IPS-20b (cell line): Measurements from ENCODE around the gene NKX3-2.

Experiments
- H3K27ac ChIP-seq: one replicate; pipeline ENCODE4 v1.5.1; 2013; ENCODE audit warnings: low read length
- H3K27me3 ChIP-seq: 2 replicates; pipeline ENCODE4 v1.6.1; 2013; ENCODE audit warnings: mild to moderate bottlenecking, low read length, inconsistent platforms; ENCODE audit not compliant: insufficient read depth
- H3K36me3 ChIP-seq: 2 replicates; pipeline ENCODE4 v1.6.1; 2013; ENCODE audit warnings: low read depth, mild to moderate bottlenecking, inconsistent platforms, low read length, moderate library complexity; ENCODE audit not compliant: insufficient read depth
- H3K4me1 ChIP-seq: 2 replicates; pipeline ENCODE4 v1.6.1; 2013; ENCODE audit warnings: mild to moderate bottlenecking, control low read depth, inconsistent platforms, low read length, moderate library complexity; ENCODE audit not compliant: insufficient read depth
- H3K4me3 ChIP-seq: 2 replicates; pipeline ENCODE4 v1.5.1; 2013; ENCODE audit warnings: mild to moderate bottlenecking, low read length, inconsistent platforms
- H3K9ac ChIP-seq: 2 replicates; pipeline ENCODE4 v1.6.1; 2013; ENCODE audit warnings: low read depth, mild to moderate bottlenecking, inconsistent platforms, low read length, moderate library complexity
- H3K9me3 ChIP-seq: 2 replicates; pipeline ENCODE4 v1.6.1; 2013; ENCODE audit warnings: mild to moderate bottlenecking, low read depth, low read length, inconsistent platforms; ENCODE audit not compliant: insufficient read depth

Gene NKX3-2

GRCh38 chr4:13516315-13516860 is 27.9 kb downstream of the NKX3-2 start:
- H3K27ac ChIP-seq: no peak overlapping the region
- H3K4me1 ChIP-seq: peaks cover 35% of the 10 kb centered on the region
- peaks cover 31% of the 10 kb centered on the region for H3K27me3 ChIP-seq
- H3K9me3 ChIP-seq: no peaks in the 10 kb centered on the region
- no peak overlapping the region for H3K9ac ChIP-seq
- H3K4me3 ChIP-seq: no peak overlapping the region
- H3K36me3 ChIP-seq: no peaks in the 10 kb centered on the region

- H3K36me3 ChIP-seq: no peaks in the 10 kb centered on the region
- no peaks in the 10 kb centered on the region for H3K9me3 ChIP-seq
- no peak overlapping the region for H3K9ac ChIP-seq
- peaks cover 19% of the 10 kb centered on the region for H3K27me3 ChIP-seq
- H3K4me1 ChIP-seq: peaks cover 37% of the 10 kb centered on the region
- H3K4me3 ChIP-seq: no peak overlapping the region
- H3K27ac ChIP-seq: no peak overlapping the region
Measured at GRCh38 chr4:13515268-13515667, 29.0 kb downstream of the NKX3-2 start.

GRCh38 chr4:13514722-13515121 is 29.6 kb downstream of the NKX3-2 start:
- H3K4me3 ChIP-seq: no peak overlapping the region
- peaks cover 14% of the 10 kb centered on the region for H3K27me3 ChIP-seq
- peaks cover 40% of the 10 kb centered on the region for H3K4me1 ChIP-seq
- H3K27ac ChIP-seq: no peak overlapping the region
- H3K36me3 ChIP-seq: no peaks in the 10 kb centered on the region
- no peak overlapping the region for H3K9ac ChIP-seq
- no peaks in the 10 kb centered on the region for H3K9me3 ChIP-seq

GRCh38 chr4:13511101-13511500 is 33.2 kb downstream of the NKX3-2 start:
- no peak overlapping the region for H3K4me3 ChIP-seq
- H3K9ac ChIP-seq: no peak overlapping the region
- no peaks in the 10 kb centered on the region for H3K9me3 ChIP-seq
- H3K27me3 ChIP-seq: no peaks in the 10 kb centered on the region; the same call in 1 of the 2 replicates
- H3K27ac ChIP-seq: no peak overlapping the region
- peaks cover 25% of the 10 kb centered on the region for H3K4me1 ChIP-seq
- no peaks in the 10 kb centered on the region for H3K36me3 ChIP-seq

- H3K4me3 ChIP-seq: peak overlapping the region; percentile 36; the same call in 1 of the 2 replicates
- H3K9me3 ChIP-seq: no peaks in the 10 kb centered on the region
- H3K27ac ChIP-seq: no peak overlapping the region
- no peaks in the 10 kb centered on the region; the same call in 1 of the 2 replicates for H3K27me3 ChIP-seq
- no peak overlapping the region for H3K9ac ChIP-seq
- H3K36me3 ChIP-seq: no peaks in the 10 kb centered on the region
- H3K4me1 ChIP-seq: peaks cover 23% of the 10 kb centered on the region
Measured at GRCh38 chr4:13509442-13509841, 34.9 kb downstream of the NKX3-2 start.

GRCh38 chr4:13504374-13504773 is 39.9 kb downstream of the NKX3-2 start:
- no peaks in the 10 kb centered on the region for H3K36me3 ChIP-seq
- peaks cover 3% of the 10 kb centered on the region; the same call in 1 of the 2 replicates for H3K4me1 ChIP-seq
- H3K9ac ChIP-seq: no peak overlapping the region
- H3K9me3 ChIP-seq: no peaks in the 10 kb centered on the region
- no peak overlapping the region for H3K4me3 ChIP-seq
- no peaks in the 10 kb centered on the region for H3K27me3 ChIP-seq
- no peak overlapping the region for H3K27ac ChIP-seq

- no peaks in the 10 kb centered on the region for H3K36me3 ChIP-seq
- H3K4me1 ChIP-seq: no peaks in the 10 kb centered on the region
- H3K9ac ChIP-seq: no peak overlapping the region
- H3K27ac ChIP-seq: no peak overlapping the region
- H3K4me3 ChIP-seq: no peak overlapping the region
- no peaks in the 10 kb centered on the region for H3K27me3 ChIP-seq
- no peaks in the 10 kb centered on the region for H3K9me3 ChIP-seq
Measured at GRCh38 chr4:13498469-13498868, 45.8 kb downstream of the NKX3-2 start.

GRCh38 chr4:13496605-13497004 is 47.7 kb downstream of the NKX3-2 start:
- Histone ChIP-seq H3K9me3 (no peaks in the 10 kb centered on the region), H3K9ac (no peak overlapping the region), H3K4me3 (no peak overlapping the region), H3K36me3 (no peaks in the 10 kb centered on the region), H3K27ac (no peak overlapping the region), H3K4me1 (no peaks in the 10 kb centered on the region), H3K27me3 (no peaks in the 10 kb centered on the region)

GRCh38 chr4:13495753-13496152 is 48.6 kb downstream of the NKX3-2 start:
- Histone ChIP-seq H3K27ac (no peak overlapping the region), H3K9ac (no peak overlapping the region), H3K4me1 (no peaks in the 10 kb centered on the region), H3K27me3 (no peaks in the 10 kb centered on the region), H3K9me3 (no peaks in the 10 kb centered on the region), H3K36me3 (no peaks in the 10 kb centered on the region), H3K4me3 (no peak overlapping the region)

- Histone ChIP-seq H3K9me3 (no peaks in the 10 kb centered on the region), H3K4me3 (no peak overlapping the region), H3K9ac (no peak overlapping the region), H3K27ac (no peak overlapping the region), H3K27me3 (no peaks in the 10 kb centered on the region), H3K36me3 (no peaks in the 10 kb centered on the region), H3K4me1 (no peaks in the 10 kb centered on the region)
Measured at GRCh38 chr4:13493793-13494192, 50.5 kb downstream of the NKX3-2 start.

- H3K27me3 ChIP-seq: no peaks in the 10 kb centered on the region
- H3K9me3 ChIP-seq: no peaks in the 10 kb centered on the region
- H3K9ac ChIP-seq: no peak overlapping the region
- no peaks in the 10 kb centered on the region for H3K36me3 ChIP-seq
- no peaks in the 10 kb centered on the region for H3K4me1 ChIP-seq
- H3K4me3 ChIP-seq: no peak overlapping the region
- H3K27ac ChIP-seq: no peak overlapping the region
Measured at GRCh38 chr4:13492747-13493146, 51.6 kb downstream of the NKX3-2 start.
